Suprapubic skin (tissue), 3 donors: ENCODE results near the gene NDUFAF2.

Source experiments
- CTCF ChIP-seq, 2 donors: fragments of 200-600 bp in 1 of 2; fragments of 450-650 bp in 1 of 2; sonication (generic) in 1 of 2; IDR thresholded peaks; one replicate each; pipeline ENCODE4 v1.5.1; 2016 to 2019; ENCODE audit warnings: antibody characterized with exemption in 2 of 2, mild to moderate bottlenecking in 1 of 2, moderate library complexity in 1 of 2
- EP300 ChIP-seq: sonication (generic); formaldehyde crosslinking; IDR thresholded peaks from one replicate; pipeline ENCODE4 v1.6.1; 2017; ENCODE audit warnings: antibody characterized with exemption
- POLR2A ChIP-seq, 2 donors: fragments of 450-650 bp; IDR thresholded peaks; one replicate each; pipeline ENCODE4 v1.6.1; 2017; ENCODE audit warnings: antibody characterized with exemption in 2 of 2, mild to moderate bottlenecking in 2 of 2, moderate library complexity in 2 of 2

GRCh38 chr5:61050292-61050691 lies 105.3 kb downstream of the NDUFAF2 start:
- TF ChIP-seq CTCF (IDR thresholded peaks at IDR 0.05) (no peak), EP300 (no peak), POLR2A (IDR thresholded peaks at IDR 0.05) (no peak)
